ENCODE data around the gene INSL4.

GRCh38 chr9:5191985-5192384, 39.2 kb upstream of the INSL4 start:
- TF ChIP-seq RAD21 (IDR thresholded peaks at IDR 0.05; ENCODE audit: low read depth) (no peak), TAF1 (IDR thresholded peaks at IDR 0.05; ENCODE audit: low read depth) (no peak), CREB1 (IDR thresholded peaks at IDR 0.05; ENCODE audit: low read depth) (no peak), EGR1 (IDR thresholded peaks at IDR 0.05) (no peak), REST (IDR thresholded peaks at IDR 0.05; ENCODE audit: low read depth) (no peak), NFIC (IDR thresholded peaks at IDR 0.05) (no peak), CEBPB (IDR thresholded peaks at IDR 0.05) (no peak), EP300 (IDR thresholded peaks at IDR 0.05; ENCODE audit: borderline replicate concordance) (no peak), YY1 (IDR thresholded peaks at IDR 0.05; ENCODE audit: low read depth) (no peak), TCF12 (IDR thresholded peaks at IDR 0.05; ENCODE audit: low read depth) (no peak), ZBTB7A (IDR thresholded peaks at IDR 0.05; ENCODE audit: low read depth) (no peak), MAX (IDR thresholded peaks at IDR 0.05) (no peak)
